CD4-positive, alpha-beta T cell treated with Interleukin-1 beta for 1 hour (primary cell): ENCODE measurements around the gene CUEDC2.

Source experiments
- DNase-seq, 2 donors: peaks; one replicate each; pipeline ENCODE4 v3.0.0-alpha.2; 2020 to 2022

CUEDC2 gene

GRCh38 chr10:102395400-102396316 is 36.7 kb downstream of the CUEDC2 start, which contains the start of gene NFKB2:
Gene NFKB2, plus strand, starts transcription at chr10:102395705. Its CDS starts 255 bp downstream, at chr10:102395960.
- DNase-seq: peak; percentile 94 to 95

DNA sequence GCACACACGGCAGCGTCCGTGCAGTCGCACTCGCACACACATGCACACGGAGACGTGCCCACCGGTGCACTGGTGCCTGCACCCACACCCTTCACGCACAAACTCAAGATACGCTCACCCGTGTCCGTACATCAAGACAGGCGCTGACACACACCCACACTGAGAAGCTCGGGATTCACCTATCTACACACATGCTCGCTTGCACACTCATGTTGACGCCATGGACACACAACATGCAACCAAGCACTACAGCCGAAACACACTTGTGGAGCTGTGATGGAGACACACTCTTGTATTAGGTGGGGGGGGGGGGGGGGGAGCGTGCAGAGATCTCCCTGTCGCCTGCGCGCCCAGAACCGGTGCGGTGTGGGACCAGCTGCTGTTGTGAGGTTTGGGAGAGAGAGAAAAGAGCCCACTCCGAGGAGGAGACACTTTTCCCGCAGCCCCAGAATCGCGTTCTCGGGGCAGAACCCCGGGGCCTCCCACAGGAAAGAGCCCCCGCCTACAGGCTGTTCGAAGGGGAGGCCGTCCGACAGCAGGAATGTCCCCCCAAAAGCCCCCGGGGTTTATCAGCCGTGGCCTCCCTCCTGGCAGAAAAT is 37.5 kb downstream of the CUEDC2 start:
- DNase-seq: peak in 1 of 2 donors; percentile 69

GRCh38 chr10:102394079-102394800 is 38.1 kb downstream of the CUEDC2 start:
- peak; percentile 98 to 99 for DNase-seq

DNA sequence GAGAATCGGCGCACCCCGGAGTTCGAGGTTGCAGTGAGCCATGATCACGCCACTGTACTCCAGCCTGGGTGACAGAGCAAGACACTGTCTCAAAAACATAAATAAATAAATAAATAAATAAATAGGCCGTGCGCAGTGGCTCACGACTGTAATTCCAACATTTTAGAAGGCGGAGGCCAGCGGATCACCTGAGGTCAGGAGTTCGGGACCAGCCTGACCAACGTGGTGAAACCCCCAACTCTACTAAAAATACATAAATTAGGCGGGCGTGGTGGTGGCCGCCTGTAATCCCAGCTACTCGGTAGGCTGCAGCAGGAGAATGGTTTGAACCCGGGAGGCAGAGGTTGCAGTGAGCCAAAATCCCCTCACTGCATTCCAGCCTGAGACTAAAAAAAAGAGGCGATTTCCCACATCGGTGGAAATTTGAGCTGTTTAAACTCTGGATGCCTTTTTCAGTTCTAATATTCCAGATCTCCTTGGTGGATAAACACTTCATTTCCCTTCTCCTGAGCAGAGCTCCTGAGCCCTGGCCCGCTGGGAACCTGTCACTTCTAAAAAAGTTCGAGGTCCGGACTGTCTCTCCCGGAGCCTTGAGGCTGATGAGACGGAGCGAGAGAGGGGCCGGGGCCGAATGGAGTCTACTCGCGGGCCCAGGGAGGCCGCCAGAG is 38.8 kb downstream of the CUEDC2 start:
- DNase-seq: no peak

GRCh38 chr10:102392306-102392705 is 40.1 kb downstream of the CUEDC2 start:
- no peak for DNase-seq

DNA sequence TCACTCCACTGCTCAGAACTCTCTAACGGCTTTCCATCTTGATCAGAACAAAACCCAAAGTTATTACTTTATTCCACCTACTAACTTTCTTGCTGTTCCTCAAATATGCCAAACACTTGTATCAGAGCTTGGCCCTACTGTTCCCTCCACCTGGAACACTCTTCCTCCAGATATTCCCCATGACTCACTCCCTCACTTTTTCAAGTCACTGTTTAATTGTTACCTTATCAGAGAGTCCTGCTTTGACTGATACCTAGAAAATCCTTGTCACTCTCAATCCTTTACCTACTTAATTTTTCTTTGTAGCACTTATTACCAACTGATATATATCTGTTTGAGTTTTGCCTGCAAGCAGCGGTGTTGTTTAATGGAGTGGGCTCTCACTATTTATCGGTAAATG is 42.5 kb downstream of the CUEDC2 start:
- DNase-seq: no peak

DNA sequence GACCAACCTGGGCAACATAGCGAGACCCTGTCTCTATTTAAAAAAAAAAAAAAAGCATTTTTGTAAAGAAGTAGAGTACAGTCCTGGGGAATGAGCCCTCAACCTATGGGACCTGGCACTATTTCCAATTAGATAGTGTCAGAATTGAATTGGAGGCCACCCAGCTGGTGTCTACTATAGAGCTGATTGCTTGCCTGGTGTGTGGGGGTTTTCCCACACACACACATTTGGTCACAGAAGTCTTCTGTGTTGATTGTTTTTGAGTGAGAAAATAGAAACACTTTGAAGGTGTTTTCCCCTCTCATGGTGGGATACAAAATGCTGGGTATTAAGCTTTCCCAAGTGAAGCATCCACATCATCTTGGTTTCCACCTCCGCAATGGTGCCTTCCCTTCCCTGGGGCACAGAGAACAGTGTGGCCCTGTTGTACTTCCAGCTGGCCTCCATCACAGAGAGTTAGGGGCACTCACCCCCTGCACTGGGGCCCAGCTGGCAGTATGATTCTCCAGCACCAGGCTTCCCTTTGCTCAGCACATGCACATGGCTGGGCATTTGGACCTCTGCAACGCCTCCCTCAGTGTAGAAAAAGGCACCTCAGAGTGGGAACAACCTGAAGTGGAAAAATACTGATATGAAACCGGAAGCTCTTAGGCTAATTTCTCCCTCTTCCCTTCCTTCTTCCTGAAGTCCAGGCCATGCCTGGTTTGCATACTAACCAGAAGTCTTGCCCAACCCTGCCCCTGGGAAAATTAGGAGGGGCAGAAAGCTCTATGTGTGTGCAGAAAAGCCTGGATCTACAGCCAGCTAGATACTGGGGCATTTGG is 47.6 kb downstream of the CUEDC2 start:
- no peak for DNase-seq

GRCh38 chr10:102384053-102384452 is 48.3 kb downstream of the CUEDC2 start:
- peak; percentile 21 to 26 for DNase-seq

GRCh38 chr10:102382871-102383270 is 49.5 kb downstream of the CUEDC2 start:
- DNase-seq: no peak

DNA sequence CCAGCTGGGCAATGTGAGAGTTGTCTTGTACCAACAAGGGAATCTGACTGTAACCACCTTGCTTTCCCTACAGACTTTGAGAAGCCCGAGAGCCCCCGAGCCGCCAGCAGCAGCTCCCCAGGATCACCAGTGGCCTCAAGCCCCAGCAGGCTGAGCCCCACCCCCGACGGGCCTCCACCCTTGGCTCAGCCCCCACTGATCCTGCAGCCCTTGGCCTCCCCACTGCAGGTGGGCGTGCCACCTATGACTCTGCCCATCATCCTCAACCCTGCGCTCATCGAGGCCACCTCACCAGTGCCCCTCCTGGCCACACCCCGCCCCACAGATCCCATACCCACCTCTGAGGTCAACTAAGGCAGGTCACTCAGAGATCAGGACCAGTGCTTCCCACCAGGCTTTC is 50.4 kb downstream of the CUEDC2 start:
- DNase-seq: no peak

GRCh38 chr10:102379383-102379782 is 53.0 kb downstream of the CUEDC2 start:
- no peak for DNase-seq

DNA sequence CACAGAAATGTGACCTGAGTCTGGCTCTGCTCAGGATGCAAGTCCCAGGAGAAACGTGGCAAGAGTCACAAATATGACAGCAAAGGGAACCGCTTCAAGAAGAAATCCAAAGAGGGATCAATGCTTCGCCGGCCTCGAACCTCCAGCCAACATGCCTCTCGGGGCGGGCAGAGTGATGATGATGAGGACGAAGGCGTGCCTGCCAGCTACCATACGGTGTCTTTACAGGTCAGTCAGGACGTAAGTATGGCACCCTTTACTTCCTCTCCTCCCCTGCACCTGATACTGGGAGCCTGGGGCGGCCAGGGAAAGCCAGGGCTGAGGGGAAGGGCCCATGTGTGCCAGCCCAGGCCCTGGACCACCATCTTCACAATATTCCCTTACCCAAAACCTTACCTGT is 55.5 kb downstream of the CUEDC2 start:
- no peak for DNase-seq

GRCh38 chr10:102375867-102376266 is 56.5 kb downstream of the CUEDC2 start:
- DNase-seq: no peak

- DNase-seq: peak in 1 of 2 donors; percentile 13
These were observed 57.1 kb downstream of the CUEDC2 start for GRCh38 chr10:102375250-102375649.
